Osteocyte (in vitro differentiated cells): ENCODE results near the gene RUBCN. TPM values are rescaled to one million over a fixed set of nuclear protein-coding genes. Genes with fewer than 3 reads are reported as not detected.

Experiments
- DNase-seq: peaks from one replicate; pipeline ENCODE4 v3.0.0; 2021; ENCODE audit warnings: mixed read lengths; ENCODE audit not compliant: unreplicated experiment; ENCODE audit errors: extremely low spot score
- H3K27ac Mint-ChIP-seq: one replicate; pipeline ENCODE4 v1.8.0; 2021; ENCODE audit warnings: mild to moderate bottlenecking, mixed read lengths; ENCODE audit not compliant: unreplicated experiment
- H3K27me3 Mint-ChIP-seq: one replicate; pipeline ENCODE4 v1.8.0; 2021; ENCODE audit warnings: mixed read lengths; ENCODE audit not compliant: unreplicated experiment
- H3K36me3 Mint-ChIP-seq: one replicate; pipeline ENCODE4 v1.8.0; 2021; ENCODE audit warnings: mixed read lengths; ENCODE audit not compliant: unreplicated experiment
- H3K4me1 Mint-ChIP-seq: one replicate; pipeline ENCODE4 v1.8.0; 2021; ENCODE audit warnings: mixed read lengths; ENCODE audit not compliant: unreplicated experiment
- H3K4me3 Mint-ChIP-seq: one replicate; pipeline ENCODE4 v1.8.0; 2021; ENCODE audit warnings: mild to moderate bottlenecking, moderate library complexity, mixed read lengths; ENCODE audit not compliant: unreplicated experiment
- H3K9me3 Mint-ChIP-seq: one replicate; pipeline ENCODE4 v1.8.0; 2021; ENCODE audit warnings: mixed read lengths; ENCODE audit not compliant: unreplicated experiment
- total RNA-seq: library from RNA; stranded (reverse); gene quantifications from 2 replicates; pipeline ENCODE4 v1.2.1, GENCODE V29; 2021
- TF ChIP-seq, protein P1 (sequence below): fragments of 200-600 bp; sonication (generic); IDR thresholded peaks from 2 replicates; pipeline ENCODE4 v1.5.0; 2021; ENCODE audit warnings: antibody characterized with exemption, mild to moderate bottlenecking, moderate library complexity

The RUBCN gene
- total RNA-seq, 1 donor from 2014 or later = 30.3 TPM

DNA sequence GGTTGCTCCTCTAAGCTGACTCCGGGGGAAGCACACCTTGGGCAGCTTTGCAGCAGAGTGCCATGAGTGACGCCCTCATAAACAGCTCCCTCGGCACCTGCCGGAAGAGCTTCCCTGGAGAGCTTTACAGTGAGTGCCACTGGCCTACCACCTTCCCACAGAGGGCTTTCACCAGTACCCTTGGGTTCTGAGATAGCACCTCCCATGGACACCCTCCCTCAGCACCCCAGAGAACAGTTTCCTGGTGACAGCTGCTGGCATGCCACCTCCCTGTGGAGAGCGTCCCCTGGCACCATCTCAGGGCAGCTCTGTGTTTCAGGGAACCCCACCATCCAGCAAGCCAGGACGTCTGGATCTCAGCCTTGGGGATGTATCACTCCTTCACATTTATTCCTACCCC is 49.1 kb downstream of the RUBCN start:
- H3K36me3 Mint-ChIP-seq = peaks cover 39% of the 10 kb centered on the region
- no peak for DNase-seq
- no peaks in the 10 kb centered on the region for H3K27me3 Mint-ChIP-seq
- no peaks in the 10 kb centered on the region for H3K4me1 Mint-ChIP-seq
- TF ChIP-seq, protein P1, sequence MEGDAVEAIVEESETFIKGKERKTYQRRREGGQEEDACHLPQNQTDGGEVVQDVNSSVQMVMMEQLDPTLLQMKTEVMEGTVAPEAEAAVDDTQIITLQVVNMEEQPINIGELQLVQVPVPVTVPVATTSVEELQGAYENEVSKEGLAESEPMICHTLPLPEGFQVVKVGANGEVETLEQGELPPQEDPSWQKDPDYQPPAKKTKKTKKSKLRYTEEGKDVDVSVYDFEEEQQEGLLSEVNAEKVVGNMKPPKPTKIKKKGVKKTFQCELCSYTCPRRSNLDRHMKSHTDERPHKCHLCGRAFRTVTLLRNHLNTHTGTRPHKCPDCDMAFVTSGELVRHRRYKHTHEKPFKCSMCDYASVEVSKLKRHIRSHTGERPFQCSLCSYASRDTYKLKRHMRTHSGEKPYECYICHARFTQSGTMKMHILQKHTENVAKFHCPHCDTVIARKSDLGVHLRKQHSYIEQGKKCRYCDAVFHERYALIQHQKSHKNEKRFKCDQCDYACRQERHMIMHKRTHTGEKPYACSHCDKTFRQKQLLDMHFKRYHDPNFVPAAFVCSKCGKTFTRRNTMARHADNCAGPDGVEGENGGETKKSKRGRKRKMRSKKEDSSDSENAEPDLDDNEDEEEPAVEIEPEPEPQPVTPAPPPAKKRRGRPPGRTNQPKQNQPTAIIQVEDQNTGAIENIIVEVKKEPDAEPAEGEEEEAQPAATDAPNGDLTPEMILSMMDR = no peak
- no peaks in the 10 kb centered on the region for H3K9me3 Mint-ChIP-seq
- H3K4me3 Mint-ChIP-seq = no peak overlapping the region
- no peak overlapping the region for H3K27ac Mint-ChIP-seq

DNA sequence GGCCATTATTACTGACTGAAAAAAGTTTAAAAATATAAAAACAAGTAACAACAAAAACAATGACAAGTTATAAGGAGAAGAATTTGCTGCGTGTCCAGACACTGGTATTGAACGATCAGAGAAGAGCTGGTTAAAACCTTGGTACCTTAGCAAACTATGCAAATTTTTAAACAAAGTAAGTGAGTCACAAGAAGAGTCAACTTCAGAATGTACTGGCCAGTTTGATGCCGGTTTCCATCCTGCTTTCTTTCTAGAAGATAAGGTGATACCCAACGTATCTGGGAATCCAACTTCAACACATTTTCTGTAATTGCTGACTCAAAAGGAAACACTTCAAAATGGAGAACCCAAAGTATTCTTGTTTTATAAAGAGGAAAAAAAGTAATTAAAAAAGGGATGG is 49.8 kb downstream of the RUBCN start:
- no peaks in the 10 kb centered on the region for H3K27me3 Mint-ChIP-seq
- no peaks in the 10 kb centered on the region for H3K4me1 Mint-ChIP-seq
- H3K9me3 Mint-ChIP-seq = no peaks in the 10 kb centered on the region
- H3K4me3 Mint-ChIP-seq = no peak overlapping the region
- no peak overlapping the region for H3K27ac Mint-ChIP-seq
- no peak for DNase-seq
- H3K36me3 Mint-ChIP-seq = peaks cover 39% of the 10 kb centered on the region
- TF ChIP-seq, protein P1 = no peak

DNA sequence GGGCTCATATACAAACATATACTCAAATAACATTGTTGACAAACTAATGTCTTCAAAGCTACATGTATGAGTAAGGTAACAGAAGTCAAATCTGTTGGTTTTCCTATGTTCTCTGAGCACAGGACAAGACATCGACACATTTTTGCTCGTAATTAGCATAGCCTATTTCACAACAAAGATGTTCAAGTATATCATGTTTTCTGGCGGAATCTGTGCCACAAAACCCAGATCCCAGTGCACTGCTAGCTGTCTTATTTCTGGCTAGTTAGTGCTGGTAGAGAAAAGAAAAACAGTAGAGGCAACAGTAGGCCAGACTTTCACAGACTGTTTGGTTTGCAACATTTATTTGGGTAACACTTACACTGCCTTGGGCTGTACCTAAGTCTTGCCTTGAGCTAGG is 51.2 kb downstream of the RUBCN start:
- no peak for DNase-seq
- Mint-ChIP-seq H3K4me3 (no peak overlapping the region), H3K36me3 (peaks cover 36% of the 10 kb centered on the region), H3K27ac (no peak overlapping the region), H3K9me3 (no peaks in the 10 kb centered on the region), H3K4me1 (no peaks in the 10 kb centered on the region), H3K27me3 (no peaks in the 10 kb centered on the region)
- TF ChIP-seq, protein P1 = no peak

DNA sequence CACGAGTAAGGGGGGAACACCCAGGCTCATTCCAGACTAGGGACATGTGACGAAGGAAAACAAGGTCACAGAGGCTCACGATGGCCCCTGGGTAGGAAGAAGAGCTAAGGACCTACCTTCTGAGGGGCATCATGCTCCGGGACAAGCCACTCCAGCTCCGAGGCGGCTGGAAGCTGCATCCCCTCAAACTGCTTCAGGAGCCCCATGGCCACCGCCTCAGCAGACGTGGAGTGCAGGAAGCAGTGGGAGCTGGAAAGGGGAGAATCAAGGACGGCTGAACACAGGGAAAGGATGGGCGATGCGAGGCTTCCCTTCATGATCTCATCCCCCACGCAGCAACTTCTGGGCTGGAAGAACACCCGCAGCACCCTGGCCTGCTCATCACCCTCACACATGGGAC is 53.5 kb downstream of the RUBCN start:
- H3K27ac Mint-ChIP-seq = no peak overlapping the region
- TF ChIP-seq, protein P1 = no peak
- peaks cover 27% of the 10 kb centered on the region for H3K36me3 Mint-ChIP-seq

DNA sequence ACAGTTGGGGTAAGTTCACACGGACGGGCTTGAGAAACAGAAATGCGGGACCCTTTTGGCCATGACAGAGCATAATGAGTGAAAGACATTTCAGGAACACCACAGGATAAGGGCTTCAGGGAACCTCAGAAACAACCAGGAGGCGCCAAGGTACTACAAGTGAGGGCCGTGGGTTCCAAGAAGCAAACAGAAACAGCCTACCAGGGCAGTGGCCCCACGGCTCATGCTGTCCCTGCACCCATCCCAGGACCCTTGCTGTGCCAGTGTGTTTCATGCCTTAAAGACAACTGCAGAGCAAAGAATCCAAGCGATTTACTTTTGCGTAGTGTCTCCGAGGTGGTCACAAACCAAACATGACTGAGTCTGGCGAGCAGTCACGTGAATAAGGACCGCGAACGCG is 54.0 kb downstream of the RUBCN start:
- TF ChIP-seq, protein P1 = no peak
- no peaks in the 10 kb centered on the region for H3K9me3 Mint-ChIP-seq
- H3K4me3 Mint-ChIP-seq = no peak overlapping the region
- no peaks in the 10 kb centered on the region for H3K4me1 Mint-ChIP-seq
- no peak for DNase-seq
- H3K27ac Mint-ChIP-seq = no peak overlapping the region
- no peaks in the 10 kb centered on the region for H3K27me3 Mint-ChIP-seq
- H3K36me3 Mint-ChIP-seq = peaks cover 26% of the 10 kb centered on the region

More for the DNA sequence above, 53.5 kb downstream of the RUBCN start:
- Mint-ChIP-seq H3K4me3 (no peak overlapping the region), H3K4me1 (no peaks in the 10 kb centered on the region), H3K27me3 (no peaks in the 10 kb centered on the region), H3K9me3 (no peaks in the 10 kb centered on the region)
- DNase-seq = no peak
